OCI-M1 (cell line): ENCODE measurements around the gene RSPH10B.
"Not testable (repeated sequence)": the region's sequence is repeated elsewhere in the genome, so short reads cannot be mapped to it uniquely, and the experiment has no call there.

Experiments
- DNase-seq: peaks from one replicate; lab custom pipeline; 2025; lab: John Stamatoyannopoulos, UW

The RSPH10B gene

DNA sequence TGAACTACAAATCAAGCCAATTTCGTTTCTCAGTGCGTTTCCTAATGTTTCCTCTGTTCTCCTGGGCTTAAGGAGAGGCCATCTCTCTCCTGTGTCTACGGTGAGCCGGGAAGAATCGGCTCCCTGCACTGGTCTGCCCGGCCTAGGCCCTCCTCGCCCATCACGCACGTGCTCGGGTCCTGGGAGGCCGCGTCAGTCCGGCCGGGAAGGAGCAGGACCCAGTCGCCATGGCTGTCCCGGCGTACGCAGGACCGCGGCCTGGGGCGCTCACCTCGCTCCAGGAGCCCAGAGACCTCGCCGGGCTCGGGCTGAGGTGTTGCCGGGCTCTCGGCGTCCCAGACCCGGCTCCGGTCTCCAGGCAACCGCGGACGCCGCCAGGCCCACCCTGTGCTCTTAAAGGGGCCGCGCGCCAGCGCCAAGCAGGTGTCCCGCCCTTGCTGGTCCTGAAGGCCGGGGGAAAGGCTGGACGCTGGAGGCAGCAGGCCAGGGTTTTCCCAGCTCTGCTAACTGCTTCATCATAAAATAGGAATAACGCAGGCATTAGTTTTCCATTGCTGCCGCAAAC, at the start of gene RSPH10B:
Gene RSPH10B, minus strand, starts transcription at position 343 of the 565 bp plus-strand sequence. CDS start 3,573 bp downstream, outside the sequence.
- DNase-seq: not testable (repeated sequence)

GRCh38 chr7:6016653-6016966, 46.1 kb upstream of the RSPH10B start:
- DNase-seq: no peak

- DNase-seq: peak; percentile 87
Measured at GRCh38 chr7:6015917-6016652, 45.6 kb upstream of the RSPH10B start.

GRCh38 chr7:6012355-6013104, 42.0 kb upstream of the RSPH10B start:
- DNase-seq: no peak

- DNase-seq: no peak
Measured at GRCh38 chr7:6011541-6011940, 41.1 kb upstream of the RSPH10B start.

DNA sequence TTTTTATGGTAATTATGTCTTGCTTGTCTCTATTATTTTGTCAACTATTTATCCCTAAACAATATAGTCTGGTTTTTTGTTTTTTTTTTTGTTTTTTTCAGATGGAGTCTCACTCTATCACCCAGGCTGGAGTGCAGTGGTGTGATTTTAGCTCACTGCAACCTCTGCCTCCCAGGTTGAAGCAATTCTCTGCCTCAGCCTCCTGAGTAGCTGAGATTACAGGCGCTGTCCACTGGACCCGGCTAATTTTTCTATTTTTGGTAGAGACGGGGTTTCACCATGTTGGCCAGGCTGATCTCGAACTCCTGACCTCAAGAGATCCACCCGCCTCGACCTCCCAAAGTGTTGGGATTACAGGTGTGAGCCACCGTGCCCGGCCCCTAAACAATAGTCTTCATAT, 39.9 kb upstream of the RSPH10B start:
- not testable (repeated sequence) for DNase-seq

DNA sequence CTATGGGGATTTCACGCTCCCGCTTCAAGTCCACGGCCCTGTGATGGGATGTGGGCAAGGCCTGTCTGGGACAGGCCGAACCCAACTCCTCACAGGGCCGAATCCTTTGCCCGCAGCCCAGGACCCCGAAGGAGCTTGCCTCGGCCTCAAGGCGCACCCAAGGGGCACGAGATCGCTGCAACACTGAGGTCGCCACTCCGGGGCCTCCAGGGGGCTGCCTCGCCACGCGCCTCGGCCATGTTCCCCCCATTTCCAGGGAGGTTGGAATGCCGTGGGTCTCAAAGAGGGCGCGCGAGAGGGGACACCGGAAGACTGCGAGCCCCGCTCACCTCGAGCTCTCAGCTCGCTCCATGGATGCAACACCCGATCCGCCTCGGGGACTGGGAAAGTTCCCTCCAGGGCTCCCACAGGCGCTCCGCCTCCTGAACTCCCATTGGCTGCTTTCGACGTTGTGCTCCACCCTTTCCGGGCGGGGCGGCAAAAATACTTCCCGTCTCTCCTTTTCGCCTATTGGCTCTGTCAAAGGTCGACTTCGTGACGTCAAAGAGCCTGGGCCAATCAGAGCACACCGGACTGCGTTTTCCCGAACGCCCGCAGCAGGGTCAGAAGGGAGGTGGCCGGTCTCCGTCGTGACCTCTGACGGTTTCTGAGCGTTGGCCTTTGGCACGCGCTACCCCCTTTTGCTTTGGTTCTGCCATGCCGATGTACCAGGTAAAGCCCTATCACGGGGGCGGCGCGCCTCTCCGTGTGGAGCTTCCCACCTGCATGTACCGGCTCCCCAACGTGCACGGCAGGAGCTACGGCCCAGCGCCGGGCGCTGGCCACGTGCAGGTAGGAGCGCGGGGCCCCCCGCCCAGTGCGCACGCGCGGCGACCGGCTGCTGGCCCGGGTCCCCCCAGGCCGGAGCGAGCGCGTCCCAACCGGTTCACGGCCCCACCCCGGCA, 38.5 kb upstream of the RSPH10B start, which contains the start of the genes AIMP2 and PMS2:
Gene AIMP2, plus strand, starts transcription at position 605 of the 944 bp plus-strand sequence. Its CDS starts 92 bp downstream, at position 697.
Gene PMS2, minus strand, starts transcription at position 382 of the 944 bp plus-strand sequence. Its CDS starts 30 bp downstream, at position 352.
- peak; percentile 97 for DNase-seq

- DNase-seq: not testable (repeated sequence)
Measured at GRCh38 chr7:6007835-6008590, 37.5 kb upstream of the RSPH10B start.

GRCh38 chr7:6007386-6007785, 36.9 kb upstream of the RSPH10B start:
- no peak for DNase-seq

- DNase-seq: peak; percentile 67
Measured at GRCh38 chr7:5997210-5997808, 26.8 kb upstream of the RSPH10B start.

DNA sequence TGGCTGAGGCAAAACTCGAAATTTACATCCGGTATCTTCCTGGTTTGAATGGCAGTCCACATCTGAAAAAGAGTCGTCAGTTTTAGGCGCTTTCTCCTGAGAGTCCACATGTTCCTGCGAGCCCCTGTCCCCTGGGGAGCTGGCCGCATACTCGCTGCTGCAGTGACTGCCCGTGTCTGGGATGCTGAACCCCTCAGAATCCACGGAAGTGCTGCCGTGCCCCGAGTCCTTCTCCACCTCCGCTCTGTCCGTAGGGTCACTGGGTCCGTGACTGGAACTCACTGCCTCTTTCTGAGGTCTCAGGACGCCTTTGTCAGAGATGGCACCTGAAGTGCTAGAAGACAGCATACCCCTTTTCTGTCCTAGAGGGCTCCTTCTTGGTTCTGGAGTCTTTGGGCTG, 16.6 kb upstream of the RSPH10B start:
- not testable (repeated sequence) for DNase-seq

- DNase-seq: not testable (repeated sequence)
Measured at GRCh38 chr7:5979680-5980314, 9.3 kb upstream of the RSPH10B start.

GRCh38 chr7:5973580-5973979, 3.1 kb upstream of the RSPH10B start:
- DNase-seq: not testable (repeated sequence)

GRCh38 chr7:5963810-5964209, 6.7 kb downstream of the RSPH10B start:
- not testable (repeated sequence) for DNase-seq

GRCh38 chr7:5963205-5963604, 7.3 kb downstream of the RSPH10B start:
- not testable (repeated sequence) for DNase-seq

GRCh38 chr7:5934945-5935450, 35.5 kb downstream of the RSPH10B start:
- not testable (repeated sequence) for DNase-seq

GRCh38 chr7:5931905-5932644, 38.4 kb downstream of the RSPH10B start:
- DNase-seq: not testable (repeated sequence)

- DNase-seq: not testable (repeated sequence)
Measured at GRCh38 chr7:5931250-5931649, 39.2 kb downstream of the RSPH10B start.

- DNase-seq: not testable (repeated sequence)
Measured at GRCh38 chr7:5930290-5930689, 40.2 kb downstream of the RSPH10B start.
